Smooth muscle cell (in vitro differentiated cells): ENCODE results near the gene GRID2. TPM values are rescaled to one million over a fixed set of nuclear protein-coding genes. Genes with fewer than 3 reads are reported as not detected.

Experiments
- DNase-seq: peaks from one replicate; lab custom pipeline; 2025; ENCODE audit not compliant: unreplicated experiment; lab: John Stamatoyannopoulos, UW
- H2AFZ ChIP-seq: fragments of 200-600 bp; sonication (generic); 2 replicates; pipeline ENCODE4 v1.6.0; 2016; ENCODE audit warnings: antibody characterized with exemption, low read depth, mild to moderate bottlenecking
- H3F3A ChIP-seq: fragments of 200-600 bp; sonication (generic); 2 replicates; pipeline ENCODE4 v1.6.0; 2017; ENCODE audit warnings: antibody characterized with exemption, low read depth
- H3K27ac ChIP-seq: fragments of 200-600 bp; sonication (generic); 2 replicates; pipeline ENCODE4 v1.5.1; 2016; ENCODE audit warnings: low read depth, mild to moderate bottlenecking
- H3K27me3 ChIP-seq: fragments of 200-600 bp; sonication (generic); 2 replicates; pipeline ENCODE4 v1.6.1; 2016; ENCODE audit warnings: low read depth, mild to moderate bottlenecking
- H3K36me3 ChIP-seq: fragments of 200-600 bp; sonication (generic); 2 replicates; pipeline ENCODE4 v1.5.1; 2016; ENCODE audit warnings: low read depth
- H3K4me1 ChIP-seq: fragments of 200-600 bp; sonication (generic); 2 replicates; pipeline ENCODE4 v1.5.1; 2016; ENCODE audit warnings: low read depth
- H3K4me2 ChIP-seq: fragments of 200-600 bp; sonication (generic); 2 replicates; pipeline ENCODE4 v1.6.0; 2016; ENCODE audit warnings: mild to moderate bottlenecking
- H3K4me3 ChIP-seq: fragments of 200-600 bp; sonication (generic); 2 replicates; pipeline ENCODE4 v1.5.1; 2016; ENCODE audit warnings: mild to moderate bottlenecking
- H3K79me2 ChIP-seq: fragments of 200-600 bp; sonication (generic); 2 replicates; pipeline ENCODE4 v1.6.0; 2016; ENCODE audit warnings: low read depth, mild to moderate bottlenecking
- H3K9ac ChIP-seq: fragments of 200-600 bp; sonication (generic); 2 replicates; pipeline ENCODE4 v1.6.0; 2016; ENCODE audit warnings: low read depth
- H3K9me3 ChIP-seq: fragments of 200-600 bp; sonication (generic); replicated peaks from 2 replicates; pipeline ENCODE4 v1.5.1; 2016; ENCODE audit warnings: low read depth
- H4K20me1 ChIP-seq: fragments of 200-600 bp; sonication (generic); 2 replicates; pipeline ENCODE4 v1.6.0; 2016; ENCODE audit warnings: low read depth
- CTCF ChIP-seq: fragments of 200-600 bp; sonication (generic); IDR thresholded peaks from 2 replicates; pipeline ENCODE4 v1.5.1; 2017; ENCODE audit warnings: borderline replicate concordance, mild to moderate bottlenecking, antibody characterized with exemption; ENCODE audit not compliant: insufficient read depth, poor library complexity, severe bottlenecking
- whole genome bisulfite sequencing: methylation state at CpG from one replicate; pipeline ENCODE4 v1.1.7; 2016; ENCODE audit warnings: low lambda C conversion rate; 5-methylcytosine and 5-hydroxymethylcytosine counted together
- polyA plus RNA-seq: library from polyadenylated mRNA; unstranded; fragments of >200 nt; fragmentation: Nextera tagmentation; extraction: Ambion mirVana; gene quantifications from 2 replicates; pipeline ENCODE4 v1.2.1, GENCODE V29; 2016
- total RNA-seq: library from RNA; depleted of rRNA; stranded (reverse); fragments of >200 nt; gene quantifications from 2 replicates; pipeline ENCODE4 v1.2.3, GENCODE V29; 2014

The GRID2 gene
- total and polyA plus RNA-seq, 2 experiments from 2014 or later = 1.2 TPM; not detected in 1

GRCh38 chr4:92519727-92520126, 216.0 kb downstream of the GRID2 start:
- Histone ChIP-seq H3K27me3 (no peaks in the 10 kb centered on the region), H3K79me2 (no peaks in the 10 kb centered on the region), H3F3A (no peaks in the 10 kb centered on the region), H3K9ac (no peak overlapping the region), H3K4me1 (peaks cover 8% of the 10 kb centered on the region), H3K27ac (no peak overlapping the region), H3K4me2 (no peak overlapping the region), H3K36me3 (no peaks in the 10 kb centered on the region), H3K4me3 (no peak overlapping the region), H2AFZ (no peak overlapping the region), H4K20me1 (no peaks in the 10 kb centered on the region), H3K9me3 (no peaks in the 10 kb centered on the region)
- WGBS = 66% methylated on average over 3 of the region's 3 CpGs
- no peak for TF ChIP-seq CTCF
- DNase-seq = no peak

GRCh38 chr4:92520563-92520962, 216.8 kb downstream of the GRID2 start:
- H3F3A ChIP-seq = no peaks in the 10 kb centered on the region
- no peaks in the 10 kb centered on the region for H4K20me1 ChIP-seq
- H2AFZ ChIP-seq = no peak overlapping the region
- no peaks in the 10 kb centered on the region for H3K9me3 ChIP-seq
- H3K4me1 ChIP-seq = peaks cover 8% of the 10 kb centered on the region
- H3K27ac ChIP-seq = no peak overlapping the region
- H3K4me3 ChIP-seq = no peak overlapping the region
- DNase-seq = no peak
- WGBS = 43% methylated on average over 2 of the region's 2 CpGs
- H3K4me2 ChIP-seq = no peak overlapping the region
- no peaks in the 10 kb centered on the region for H3K79me2 ChIP-seq
- H3K36me3 ChIP-seq = no peaks in the 10 kb centered on the region
- H3K27me3 ChIP-seq = no peaks in the 10 kb centered on the region
- TF ChIP-seq CTCF = no peak
- H3K9ac ChIP-seq = no peak overlapping the region

GRCh38 chr4:92521941-92522340, 218.2 kb downstream of the GRID2 start:
- H3F3A ChIP-seq = no peaks in the 10 kb centered on the region
- no peak overlapping the region for H2AFZ ChIP-seq
- no peak for DNase-seq
- no peak overlapping the region for H3K9ac ChIP-seq
- peaks cover 8% of the 10 kb centered on the region for H3K4me1 ChIP-seq
- H3K27ac ChIP-seq = no peak overlapping the region
- H3K27me3 ChIP-seq = no peaks in the 10 kb centered on the region
- WGBS = 57% methylated on average over 2 of the region's 2 CpGs
- no peak overlapping the region for H3K4me3 ChIP-seq
- H3K79me2 ChIP-seq = no peaks in the 10 kb centered on the region
- no peaks in the 10 kb centered on the region for H4K20me1 ChIP-seq
- no peaks in the 10 kb centered on the region for H3K36me3 ChIP-seq
- no peak for TF ChIP-seq CTCF
- H3K9me3 ChIP-seq = no peaks in the 10 kb centered on the region
- H3K4me2 ChIP-seq = no peak overlapping the region

GRCh38 chr4:92522356-92522755, 218.6 kb downstream of the GRID2 start:
- H3K79me2 ChIP-seq = no peaks in the 10 kb centered on the region
- no peaks in the 10 kb centered on the region for H3K36me3 ChIP-seq
- TF ChIP-seq CTCF = no peak
- H3K4me1 ChIP-seq = peaks cover 8% of the 10 kb centered on the region
- no peaks in the 10 kb centered on the region for H3K9me3 ChIP-seq
- H4K20me1 ChIP-seq = no peaks in the 10 kb centered on the region
- H3K4me3 ChIP-seq = no peak overlapping the region
- WGBS = 34% methylated on average over 3 of the region's 3 CpGs
- no peak for DNase-seq
- H3K9ac ChIP-seq = no peak overlapping the region
- H3F3A ChIP-seq = no peaks in the 10 kb centered on the region
- H2AFZ ChIP-seq = no peak overlapping the region
- H3K4me2 ChIP-seq = no peak overlapping the region
- no peak overlapping the region for H3K27ac ChIP-seq
- H3K27me3 ChIP-seq = no peaks in the 10 kb centered on the region
